Measurements from ENCODE around the gene OR1F1.

GRCh38 chr16:3157229-3158025 lies 30.6 kb upstream of the OR1F1 start:
- TF ChIP-seq EP300 (IDR thresholded peaks at IDR 0.05; ENCODE audit: borderline replicate concordance) (no peak), ZBTB7A (IDR thresholded peaks at IDR 0.05; ENCODE audit: low read depth) (no peak), MAX (IDR thresholded peaks at IDR 0.05) (peak; percentile 57), CEBPB (IDR thresholded peaks at IDR 0.05) (no peak), CREB1 (IDR thresholded peaks at IDR 0.05; ENCODE audit: low read depth) (no peak), YY1 (IDR thresholded peaks at IDR 0.05; ENCODE audit: low read depth) (no peak), REST (IDR thresholded peaks at IDR 0.05; ENCODE audit: low read depth) (no peak), TAF1 (IDR thresholded peaks at IDR 0.05; ENCODE audit: low read depth) (no peak; the same call in 1 of the 2 replicates), TCF12 (IDR thresholded peaks at IDR 0.05; ENCODE audit: low read depth) (0 out of 2 replicates have a peak, but pooled peaks have one; percentile 14)
